Umbilical cord (tissue), 2 donors: Measurements from ENCODE around the gene SNTB2. TPM values are rescaled to one million over a fixed set of nuclear protein-coding genes. Genes with fewer than 3 reads are reported as not detected.

Source experiments
- DNase-seq: peaks from one replicate; pipeline ENCODE4 v3.0.0-alpha.2; 2015; ENCODE audit warnings: low spot score
- total RNA-seq: library from RNA; depleted of rRNA; stranded (reverse); fragments of >200 nt; gene quantifications from one replicate; pipeline ENCODE4 v1.2.3, GENCODE V29; 2014; ENCODE audit warnings: low replicate concordance; ENCODE audit not compliant: insufficient read depth

Gene SNTB2
- total RNA-seq, 1 donor from 2014 or later = 174 TPM

GRCh38 chr16:69318177-69318910 is 131.4 kb downstream of the SNTB2 start:
- no peak for DNase-seq

GRCh38 chr16:69318911-69319289 is 131.9 kb downstream of the SNTB2 start:
- DNase-seq = no peak

GRCh38 chr16:69319381-69319780 is 132.4 kb downstream of the SNTB2 start:
- DNase-seq = no peak

GRCh38 chr16:69319826-69320739 is 133.1 kb downstream of the SNTB2 start:
- DNase-seq = no peak

- no peak for DNase-seq
Observed at GRCh38 chr16:69320740-69321073, 133.7 kb downstream of the SNTB2 start.

GRCh38 chr16:69321080-69321479 is 134.1 kb downstream of the SNTB2 start:
- DNase-seq = no peak

- DNase-seq = no peak
Observed at GRCh38 chr16:69322343-69322742, 135.4 kb downstream of the SNTB2 start.

GRCh38 chr16:69323415-69323814 is 136.5 kb downstream of the SNTB2 start:
- no peak for DNase-seq

GRCh38 chr16:69324013-69324531 is 137.1 kb downstream of the SNTB2 start:
- peak; percentile 17 for DNase-seq

- DNase-seq = no peak
Observed at GRCh38 chr16:69324585-69325253, 137.8 kb downstream of the SNTB2 start.

GRCh38 chr16:69325784-69326171 is 138.8 kb downstream of the SNTB2 start:
- DNase-seq = no peak

GRCh38 chr16:69326172-69326873 is 139.4 kb downstream of the SNTB2 start:
- no peak for DNase-seq

- no peak for DNase-seq
Observed at GRCh38 chr16:69327585-69328310, 140.8 kb downstream of the SNTB2 start.

- DNase-seq = no peak
Observed at GRCh38 chr16:69328854-69329316, 141.9 kb downstream of the SNTB2 start.

- peak; percentile 8 for DNase-seq
Observed at GRCh38 chr16:69329369-69330285, 142.7 kb downstream of the SNTB2 start.

GRCh38 chr16:69330286-69331109 is 143.5 kb downstream of the SNTB2 start, which contains the start of gene PDF:
PDF (minus strand) TSS chr16:69330588; CDS start chr16:69330570, 18 bp downstream.
- DNase-seq = peak; percentile 98

GRCh38 chr16:69334696-69335095 is 147.7 kb downstream of the SNTB2 start:
- no peak for DNase-seq

- no peak for DNase-seq
Observed at GRCh38 chr16:69338557-69339288, 151.8 kb downstream of the SNTB2 start.
